Dendritic cell treated with granulocyte-macrophage colony-stimulating factor and Interleukin-4, amounts not matched to agents 40 ng/mL and 50 ng/mL, for 4 days (primary cell): Measurements from ENCODE around the gene ADGRB3.

Experiments used
- H3K27ac Mint-ChIP-seq: one replicate; pipeline ENCODE4 v1.8.0; 2022; ENCODE audit warnings: mild to moderate bottlenecking, mixed read lengths
- H3K27me3 Mint-ChIP-seq: one replicate; pipeline ENCODE4 v1.8.0; 2022; ENCODE audit warnings: mild to moderate bottlenecking, mixed read lengths
- H3K36me3 Mint-ChIP-seq: one replicate; pipeline ENCODE4 v1.8.0; 2022; ENCODE audit warnings: low read depth, mixed read lengths
- H3K4me1 Mint-ChIP-seq: one replicate; pipeline ENCODE4 v1.8.0; 2022; ENCODE audit warnings: low read depth, mixed read lengths
- H3K4me3 Mint-ChIP-seq: one replicate; pipeline ENCODE4 v1.8.0; 2022; ENCODE audit warnings: mild to moderate bottlenecking, moderate library complexity, mixed read lengths
- H3K9me3 Mint-ChIP-seq: one replicate; pipeline ENCODE4 v1.8.0; 2022; ENCODE audit warnings: mixed read lengths
- intact Hi-C: fragments of 100-400 bp; cut with micrococcal nuclease; formaldehyde crosslinking; loops from one replicate; pipeline ENCODE4 v1.15.0; 2022

ADGRB3 gene

DNA sequence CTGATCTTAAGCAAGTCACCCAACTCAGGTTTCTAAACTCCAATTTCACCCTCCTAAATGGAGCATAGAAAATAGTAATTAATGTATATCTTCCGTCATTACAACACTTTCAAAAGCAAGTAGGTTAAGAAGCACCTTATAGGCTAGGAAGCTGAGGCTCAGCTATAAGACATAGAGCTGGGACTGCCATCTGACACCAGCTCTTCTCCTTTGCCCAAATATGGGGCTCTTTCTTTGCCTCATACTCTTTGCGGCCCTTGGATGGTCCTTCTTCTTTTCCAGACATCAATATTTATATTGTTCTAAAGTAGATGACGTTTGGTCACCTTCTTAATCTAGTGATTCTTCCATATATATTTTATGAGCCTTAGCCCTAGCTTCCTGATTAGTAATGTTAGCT, 748.5 kb downstream of the ADGRB3 start:
- Mint-ChIP-seq H3K27ac (no peak overlapping the region), H3K4me1 (no peaks in the 10 kb centered on the region), H3K4me3 (no peak overlapping the region), H3K36me3 (no peaks in the 10 kb centered on the region), H3K27me3 (no peaks in the 10 kb centered on the region), H3K9me3 (no peaks in the 10 kb centered on the region)
- intact Hi-C loops: no loop called here

DNA sequence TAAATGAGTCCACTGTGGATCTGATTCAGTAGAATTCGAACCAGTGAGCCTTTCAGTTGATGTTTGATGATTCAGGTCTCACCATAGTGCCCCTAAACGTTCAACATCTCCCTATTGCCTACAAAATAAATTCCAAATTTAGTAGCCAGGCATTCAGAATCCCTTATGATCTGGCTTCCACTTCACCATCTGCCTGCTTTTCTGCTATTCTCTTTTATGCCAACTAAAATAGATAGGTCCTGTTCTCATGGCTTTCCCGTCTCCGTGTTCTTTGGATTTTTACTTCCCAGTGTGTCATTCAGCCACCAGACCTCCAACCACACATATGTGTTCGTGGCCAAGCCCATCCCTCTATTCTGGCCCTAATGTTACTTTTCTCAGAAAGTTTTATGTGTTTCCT, 751.3 kb downstream of the ADGRB3 start:
- intact Hi-C loops: no loop called here
- Mint-ChIP-seq H3K4me1 (no peaks in the 10 kb centered on the region), H3K36me3 (no peaks in the 10 kb centered on the region), H3K4me3 (no peak overlapping the region), H3K27me3 (no peaks in the 10 kb centered on the region), H3K27ac (no peak overlapping the region), H3K9me3 (no peaks in the 10 kb centered on the region)

DNA sequence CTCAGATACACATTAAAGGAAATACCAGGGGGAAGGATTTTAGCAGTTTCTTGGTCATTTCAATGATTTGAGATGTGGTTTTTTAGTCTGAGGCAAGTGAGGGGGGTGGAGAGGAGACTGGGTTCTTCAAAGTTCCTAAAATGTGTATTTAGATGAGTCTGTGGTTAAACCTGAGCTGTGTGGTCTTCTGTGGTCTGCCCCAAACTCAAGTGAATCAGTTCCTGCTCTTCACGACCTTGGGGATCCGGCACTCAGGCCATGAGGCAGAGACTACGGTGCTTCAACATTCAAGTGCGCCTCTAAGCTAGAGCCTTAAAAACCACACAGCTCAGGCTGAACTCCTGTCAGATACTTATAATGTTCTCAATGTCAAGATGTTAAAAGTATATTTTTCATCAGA, 755.0 kb downstream of the ADGRB3 start:
- Mint-ChIP-seq H3K36me3 (no peaks in the 10 kb centered on the region), H3K9me3 (no peaks in the 10 kb centered on the region), H3K4me1 (no peaks in the 10 kb centered on the region), H3K4me3 (no peak overlapping the region), H3K27ac (no peak overlapping the region), H3K27me3 (no peaks in the 10 kb centered on the region)
- intact Hi-C loops: no loop called here

DNA sequence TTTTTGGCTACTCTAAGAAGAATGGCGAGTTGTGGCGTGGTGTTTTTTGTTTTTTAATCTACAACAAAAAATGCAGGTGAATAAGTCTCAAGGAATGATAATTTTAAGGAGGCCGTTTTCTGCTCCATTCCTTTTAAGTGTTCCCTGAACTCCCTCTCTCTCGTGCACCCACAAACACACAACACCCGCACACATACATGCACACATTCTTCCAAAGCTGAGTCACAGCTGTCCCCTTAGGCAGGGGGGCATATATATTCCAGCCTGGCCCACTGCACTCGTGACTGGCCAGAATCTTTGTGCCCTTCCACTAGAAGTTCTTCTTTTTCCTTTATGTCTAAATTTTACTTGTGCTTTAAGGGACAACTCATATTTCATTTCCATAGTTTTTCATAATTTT, 756.0 kb downstream of the ADGRB3 start:
- H3K27ac Mint-ChIP-seq: no peak overlapping the region

DNA sequence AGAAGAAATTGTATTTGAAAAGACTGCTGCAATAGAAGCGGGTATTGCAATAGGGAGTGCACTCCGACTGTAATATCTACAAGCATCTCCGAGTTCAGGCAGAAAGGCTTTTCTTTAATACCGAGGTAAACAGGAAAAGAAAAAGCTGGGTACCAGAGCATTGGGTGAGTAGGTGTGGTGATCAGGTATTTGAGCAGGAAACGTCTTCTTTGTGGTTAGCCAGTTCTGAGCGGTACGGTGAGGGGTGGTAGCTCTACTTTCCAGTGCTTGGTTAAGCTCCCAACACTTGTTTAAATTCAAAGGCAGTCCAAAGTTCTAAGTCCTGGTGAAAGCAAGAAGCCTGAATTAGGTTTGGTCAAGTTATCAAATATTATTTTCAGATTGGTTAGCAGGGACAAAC, 757.7 kb downstream of the ADGRB3 start:
- no peak overlapping the region for H3K27ac Mint-ChIP-seq

More for the DNA sequence above, 756.0 kb downstream of the ADGRB3 start:
- Mint-ChIP-seq H3K4me3 (no peak overlapping the region), H3K4me1 (no peaks in the 10 kb centered on the region), H3K9me3 (no peaks in the 10 kb centered on the region), H3K36me3 (no peaks in the 10 kb centered on the region), H3K27me3 (no peaks in the 10 kb centered on the region)
- intact Hi-C loops: no loop called here

DNA sequence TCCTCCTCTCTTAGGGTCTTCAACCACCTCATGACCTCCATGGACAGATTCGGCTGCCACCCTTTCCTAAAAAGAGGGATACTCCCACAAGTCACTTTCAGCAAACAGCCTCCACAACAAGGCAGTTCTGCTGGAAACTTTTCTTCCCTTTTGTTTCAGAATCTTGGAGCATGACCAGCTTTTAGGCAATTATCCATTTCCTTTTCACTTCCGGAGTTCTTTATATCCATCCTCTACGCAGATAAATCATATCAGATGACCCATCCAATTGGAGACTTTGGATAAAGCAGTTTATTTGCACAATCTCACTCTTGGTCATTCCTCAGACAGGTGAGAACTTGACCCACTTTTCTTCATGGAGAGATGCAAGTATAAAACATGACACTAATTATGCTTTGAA, 763.2 kb downstream of the ADGRB3 start:
- H3K4me3 Mint-ChIP-seq: no peak overlapping the region
- H3K27ac Mint-ChIP-seq: no peak overlapping the region
- no peaks in the 10 kb centered on the region for H3K27me3 Mint-ChIP-seq

More for the DNA sequence above, 757.7 kb downstream of the ADGRB3 start:
- Mint-ChIP-seq H3K4me3 (no peak overlapping the region), H3K4me1 (no peaks in the 10 kb centered on the region), H3K9me3 (no peaks in the 10 kb centered on the region), H3K27me3 (no peaks in the 10 kb centered on the region), H3K36me3 (no peaks in the 10 kb centered on the region)
- intact Hi-C loops: no loop called here

DNA sequence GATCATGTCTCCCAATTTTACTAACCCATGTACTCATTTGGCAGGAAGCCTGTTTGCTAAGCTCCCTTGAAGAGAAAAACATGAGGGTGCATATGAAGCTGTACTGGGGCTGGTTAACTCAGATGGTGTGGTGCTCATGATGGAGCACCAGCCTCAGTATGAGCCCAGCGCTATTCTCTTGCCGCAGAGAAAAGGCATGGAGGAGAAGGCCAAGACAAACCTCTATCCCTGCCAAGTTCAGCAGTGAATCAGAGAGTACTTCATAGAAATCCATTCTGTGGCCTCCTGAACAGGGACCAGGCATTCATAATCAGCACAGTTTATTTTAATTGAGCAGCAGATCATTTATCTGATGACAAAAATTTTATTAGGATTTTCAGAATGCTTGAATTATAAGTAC, 763.6 kb downstream of the ADGRB3 start:
- H3K27me3 Mint-ChIP-seq: no peaks in the 10 kb centered on the region
- H3K9me3 Mint-ChIP-seq: no peaks in the 10 kb centered on the region
- no peak overlapping the region for H3K27ac Mint-ChIP-seq
- intact Hi-C loops: no loop called here
- no peaks in the 10 kb centered on the region for H3K36me3 Mint-ChIP-seq
- no peak overlapping the region for H3K4me3 Mint-ChIP-seq
- no peaks in the 10 kb centered on the region for H3K4me1 Mint-ChIP-seq

More for the DNA sequence above, 763.2 kb downstream of the ADGRB3 start:
- no peaks in the 10 kb centered on the region for H3K4me1 Mint-ChIP-seq
- no peaks in the 10 kb centered on the region for H3K9me3 Mint-ChIP-seq
- H3K36me3 Mint-ChIP-seq: no peaks in the 10 kb centered on the region
- intact Hi-C loops: no loop called here

DNA sequence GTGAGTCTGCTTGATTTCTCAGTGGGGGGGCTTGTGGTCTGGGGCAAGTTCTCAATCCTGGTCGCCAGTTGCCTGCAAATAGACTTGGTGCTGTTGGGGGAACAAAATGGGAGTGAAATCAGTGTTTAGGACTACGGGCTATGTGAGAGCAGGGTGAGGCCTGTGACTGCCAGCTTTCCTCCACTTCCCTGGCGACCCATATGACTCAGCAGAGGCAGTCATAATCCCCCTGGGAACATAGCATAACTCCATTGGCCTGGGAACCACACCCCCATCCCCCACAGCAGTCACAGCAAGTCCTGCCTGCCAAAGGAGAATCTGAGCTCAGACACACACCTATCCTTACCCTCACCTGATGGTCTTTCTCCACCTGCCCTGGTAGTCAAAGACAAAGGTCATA, 773.8 kb downstream of the ADGRB3 start:
- H3K4me1 Mint-ChIP-seq: no peaks in the 10 kb centered on the region
- intact Hi-C loops: no loop called here
- peaks cover 39% of the 10 kb centered on the region for H3K9me3 Mint-ChIP-seq
- H3K4me3 Mint-ChIP-seq: no peak overlapping the region
- no peaks in the 10 kb centered on the region for H3K27me3 Mint-ChIP-seq
- no peaks in the 10 kb centered on the region for H3K36me3 Mint-ChIP-seq
- H3K27ac Mint-ChIP-seq: no peak overlapping the region

DNA sequence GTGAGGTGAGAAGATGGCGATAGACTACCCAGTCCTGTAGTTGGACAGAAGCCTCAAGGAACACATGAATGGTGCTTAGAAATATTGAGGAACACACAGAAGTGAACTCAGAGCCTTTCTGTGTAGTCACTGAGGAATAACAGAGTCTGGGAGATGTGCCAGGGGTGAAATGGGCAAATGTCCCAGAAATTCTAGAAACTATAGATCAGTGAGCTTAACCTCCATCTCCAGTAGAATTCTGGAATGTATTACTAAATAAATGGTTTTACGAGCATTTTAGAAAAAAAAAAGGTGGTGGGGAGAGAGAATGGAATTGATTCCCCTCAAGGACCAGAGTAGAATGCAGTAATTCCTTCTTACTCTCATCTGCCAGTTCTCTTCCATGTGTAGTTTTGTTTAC, 781.7 kb downstream of the ADGRB3 start:
- Mint-ChIP-seq H3K27ac (no peak overlapping the region), H3K4me1 (no peaks in the 10 kb centered on the region), H3K9me3 (peaks cover 15% of the 10 kb centered on the region), H3K27me3 (no peaks in the 10 kb centered on the region), H3K4me3 (no peak overlapping the region), H3K36me3 (no peaks in the 10 kb centered on the region)
- intact Hi-C loops: no loop called here

DNA sequence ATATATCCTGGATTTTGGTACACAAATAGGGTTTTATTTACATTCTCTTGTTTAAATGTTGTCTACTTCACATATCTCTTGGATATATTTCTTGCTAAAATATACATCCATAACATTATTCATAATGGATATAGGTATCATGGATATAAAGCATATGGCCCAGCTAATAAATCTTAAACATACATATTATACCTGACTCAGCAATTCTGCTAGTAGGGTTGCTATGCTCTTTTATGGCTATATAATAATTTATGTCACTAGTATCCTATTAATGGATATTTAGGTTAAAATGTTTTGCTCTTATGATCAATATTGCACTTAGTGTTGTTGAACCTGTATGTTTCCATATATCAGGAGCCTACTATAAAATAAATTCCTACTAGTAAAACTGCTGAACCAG, 786.2 kb downstream of the ADGRB3 start:
- H3K27ac Mint-ChIP-seq: no peak overlapping the region
- intact Hi-C loops: no loop called here
- no peaks in the 10 kb centered on the region for H3K36me3 Mint-ChIP-seq
- no peaks in the 10 kb centered on the region for H3K4me1 Mint-ChIP-seq
- H3K9me3 Mint-ChIP-seq: no peaks in the 10 kb centered on the region
- H3K27me3 Mint-ChIP-seq: no peaks in the 10 kb centered on the region
- H3K4me3 Mint-ChIP-seq: no peak overlapping the region

DNA sequence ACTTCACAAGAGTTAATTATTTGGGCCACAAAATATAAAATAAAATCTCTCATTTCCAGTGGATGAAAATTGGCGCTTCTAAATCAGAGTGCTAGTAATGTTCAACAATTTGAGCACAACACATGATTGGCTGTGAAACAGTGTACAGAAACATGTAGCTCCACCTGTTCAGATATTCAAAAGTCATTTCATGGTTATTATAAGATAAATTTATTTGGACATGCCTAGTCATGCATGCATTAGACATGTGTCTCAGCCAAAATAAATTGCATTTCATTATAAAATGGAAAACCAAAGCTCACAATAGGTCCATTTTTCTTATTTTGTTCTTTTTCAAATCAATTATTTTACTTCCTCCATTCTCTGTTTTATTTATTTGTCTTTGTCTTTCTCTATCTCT, 786.9 kb downstream of the ADGRB3 start:
- intact Hi-C loops: no loop called here

DNA sequence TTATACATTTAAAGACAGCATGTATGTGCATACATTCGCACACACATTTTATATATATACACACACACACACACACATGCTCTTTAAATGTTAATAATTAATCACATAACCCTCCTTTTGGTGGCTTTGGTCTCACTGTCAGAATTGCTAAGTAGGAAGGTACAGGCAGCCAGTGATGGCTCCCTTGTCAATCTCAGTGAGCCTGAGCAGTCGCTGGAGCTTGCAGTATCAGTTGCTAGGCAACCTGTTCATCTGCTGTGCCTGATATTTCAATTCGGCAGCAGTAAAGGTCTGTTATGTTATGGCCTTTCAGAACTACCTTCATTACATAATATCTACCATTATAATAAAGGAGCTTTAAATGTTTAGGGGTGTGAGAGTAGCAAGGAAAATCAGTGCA, 787.4 kb downstream of the ADGRB3 start:
- intact Hi-C loops: no loop called here
- Mint-ChIP-seq H3K4me3 (no peak overlapping the region), H3K27ac (no peak overlapping the region)

More for the DNA sequence above, 786.9 kb downstream of the ADGRB3 start:
- Mint-ChIP-seq H3K27ac (no peak overlapping the region), H3K4me3 (no peak overlapping the region), H3K9me3 (no peaks in the 10 kb centered on the region), H3K36me3 (no peaks in the 10 kb centered on the region), H3K27me3 (no peaks in the 10 kb centered on the region), H3K4me1 (no peaks in the 10 kb centered on the region)

DNA sequence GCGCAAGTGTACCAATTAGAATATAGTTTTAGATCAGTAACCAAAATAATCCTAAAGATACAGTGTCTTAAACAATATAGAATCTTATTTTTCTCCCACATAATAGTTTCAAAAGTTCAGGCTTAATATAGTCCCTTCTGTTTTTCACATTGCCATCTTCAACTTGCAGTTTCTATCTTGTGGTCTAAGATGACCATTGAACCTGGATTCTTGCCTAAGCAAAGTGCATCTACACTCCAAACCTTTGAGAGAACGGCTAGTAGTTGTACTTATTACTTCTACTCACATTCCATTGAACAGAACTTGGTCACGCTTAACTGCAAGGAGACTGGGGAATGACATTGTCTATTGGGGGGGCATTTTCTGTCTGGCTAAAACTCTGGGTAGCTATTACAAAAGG, 788.7 kb downstream of the ADGRB3 start:
- Mint-ChIP-seq H3K36me3 (no peaks in the 10 kb centered on the region), H3K9me3 (no peaks in the 10 kb centered on the region), H3K4me1 (no peaks in the 10 kb centered on the region), H3K27ac (no peak overlapping the region), H3K27me3 (no peaks in the 10 kb centered on the region), H3K4me3 (no peak overlapping the region)
- intact Hi-C loops: no loop called here

More for the DNA sequence above, 787.4 kb downstream of the ADGRB3 start:
- Mint-ChIP-seq H3K36me3 (no peaks in the 10 kb centered on the region), H3K27me3 (no peaks in the 10 kb centered on the region), H3K9me3 (no peaks in the 10 kb centered on the region), H3K4me1 (no peaks in the 10 kb centered on the region)

DNA sequence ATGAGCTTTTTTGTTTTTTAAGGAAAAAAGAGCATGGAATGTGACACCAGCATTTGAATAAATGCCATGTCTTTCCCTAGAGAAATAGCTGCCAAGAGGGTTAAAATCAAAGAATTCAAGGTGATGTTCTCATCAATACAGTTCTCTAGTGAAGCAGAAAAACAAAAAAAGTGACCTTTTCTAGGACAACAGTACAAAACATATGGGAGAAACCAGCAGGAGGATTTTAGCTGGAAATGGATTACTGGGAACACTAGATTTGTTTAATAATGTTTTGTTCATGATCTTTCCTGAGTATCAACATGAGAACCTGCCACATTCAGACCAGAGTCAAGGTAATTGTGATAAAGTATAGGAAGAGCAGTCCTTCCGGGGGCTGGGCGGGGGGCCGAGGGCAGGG, 789.5 kb downstream of the ADGRB3 start:
- Mint-ChIP-seq H3K27me3 (no peaks in the 10 kb centered on the region), H3K4me1 (no peaks in the 10 kb centered on the region), H3K4me3 (no peak overlapping the region), H3K9me3 (no peaks in the 10 kb centered on the region), H3K36me3 (no peaks in the 10 kb centered on the region), H3K27ac (no peak overlapping the region)
- intact Hi-C loops: no loop called here

DNA sequence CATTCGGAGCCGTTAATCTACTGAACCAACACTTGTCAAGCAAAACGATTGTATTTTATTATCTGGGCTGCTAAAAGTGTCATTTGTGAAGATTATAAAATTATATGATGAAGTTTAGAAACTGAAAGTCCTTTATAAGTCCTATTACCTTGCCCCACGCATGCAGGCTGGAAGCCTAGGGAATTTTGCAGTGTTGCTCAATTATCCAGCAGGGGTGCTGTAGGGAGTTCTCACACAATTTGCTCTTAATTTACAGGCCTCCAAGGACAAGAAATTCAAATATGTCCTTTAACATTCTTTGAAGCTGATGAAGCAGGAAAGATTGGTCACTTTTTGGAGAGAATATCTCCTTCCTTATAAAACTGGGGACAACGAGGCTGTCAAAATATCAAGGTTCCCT, 792.8 kb downstream of the ADGRB3 start:
- no peak overlapping the region for H3K27ac Mint-ChIP-seq
- no peaks in the 10 kb centered on the region for H3K4me1 Mint-ChIP-seq
- H3K27me3 Mint-ChIP-seq: no peaks in the 10 kb centered on the region
- no peak overlapping the region for H3K4me3 Mint-ChIP-seq
- H3K36me3 Mint-ChIP-seq: no peaks in the 10 kb centered on the region
- H3K9me3 Mint-ChIP-seq: peaks cover 9% of the 10 kb centered on the region
- intact Hi-C loops: no loop called here
